Measurements from ENCODE around the gene YIPF7. TPM values are rescaled to one million over a fixed set of nuclear protein-coding genes. Genes with fewer than 3 reads are reported as not detected.

Gene YIPF7
- total and polyA plus RNA-seq, 2 donors: 0.09 to 0.18 TPM

DNA sequence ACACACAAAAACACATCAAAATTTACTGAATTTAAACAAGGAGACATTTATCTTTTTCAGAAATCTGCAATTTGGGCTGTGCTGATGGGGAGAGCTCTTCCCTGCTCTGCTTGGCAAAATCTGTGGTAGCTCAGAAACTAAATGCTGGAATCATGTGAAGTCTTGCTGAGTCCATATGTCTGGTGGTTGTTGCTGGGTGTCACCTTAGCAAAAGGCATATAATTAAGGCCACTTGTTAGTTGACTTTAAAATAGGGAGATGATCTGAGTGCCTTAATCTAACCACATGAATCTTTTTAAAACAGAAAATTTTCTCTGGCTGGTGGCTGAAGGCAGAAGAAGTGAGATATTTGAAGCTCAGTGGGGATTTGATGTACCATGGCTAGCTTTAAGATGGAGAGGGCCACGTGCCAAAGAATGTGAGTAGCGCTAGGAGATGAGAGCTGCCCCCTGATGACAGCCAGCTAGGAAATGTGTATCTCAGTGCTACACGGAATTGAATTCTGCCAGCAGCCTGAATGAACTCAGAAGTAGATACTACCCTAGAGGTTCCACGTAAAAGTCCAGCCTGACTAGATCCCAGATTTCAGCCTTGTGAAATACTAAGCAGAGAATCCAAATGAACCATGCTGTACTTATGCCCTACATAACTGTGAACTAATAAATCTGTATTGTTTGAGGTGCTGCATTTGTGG, 19.2 kb upstream of the YIPF7 start:
- 87% methylated on average over 4 of the region's 4 CpGs for WGBS
- no peaks in the 10 kb centered on the region for H3K27me3 ChIP-seq (ENCODE audit: control insufficient read depth in 2 of 2, insufficient read depth in 1 of 2, low read length in 1 of 2)
- no peaks in the 10 kb centered on the region for H3K4me1 ChIP-seq (ENCODE audit: control insufficient read depth in 2 of 2, insufficient read depth in 2 of 2, low read length in 2 of 2)
- no peak overlapping the region for H3K27ac ChIP-seq (ENCODE audit: low read depth in 1 of 2, low read length in 1 of 2)
- no peak for DNase-seq (ENCODE audit: low read depth in 6 of 9, low spot score in 9 of 9)
- H3K9me3 ChIP-seq (ENCODE audit: control insufficient read depth in 2 of 2, insufficient read depth in 1 of 2, low read length in 1 of 2): no peaks in the 10 kb centered on the region
- H3K36me3 ChIP-seq (ENCODE audit: control insufficient read depth in 2 of 2, insufficient read depth in 2 of 2, low read length in 1 of 2): no peaks in the 10 kb centered on the region
- H3K4me3 ChIP-seq (ENCODE audit: low read length in 2 of 2): no peak overlapping the region

- Histone ChIP-seq H3K27ac (ENCODE audit: low read depth in 1 of 2, low read length in 1 of 2) (no peak overlapping the region), H3K9me3 (ENCODE audit: control insufficient read depth in 2 of 2, insufficient read depth in 1 of 2, low read length in 1 of 2) (no peaks in the 10 kb centered on the region), H3K4me3 (ENCODE audit: low read length in 2 of 2) (no peak overlapping the region), H3K4me1 (ENCODE audit: control insufficient read depth in 2 of 2, insufficient read depth in 2 of 2, low read length in 2 of 2) (no peaks in the 10 kb centered on the region), H3K36me3 (ENCODE audit: control insufficient read depth in 2 of 2, insufficient read depth in 2 of 2, low read length in 1 of 2) (no peaks in the 10 kb centered on the region), H3K27me3 (ENCODE audit: control insufficient read depth in 2 of 2, insufficient read depth in 1 of 2, low read length in 1 of 2) (no peaks in the 10 kb centered on the region)
- 67% methylated on average over 2 of the region's 2 CpGs for WGBS
- DNase-seq (ENCODE audit: low read depth in 6 of 9, low spot score in 9 of 9): no peak
Observed at GRCh38 chr4:44668526-44668925, 17.1 kb upstream of the YIPF7 start.

GRCh38 chr4:44663539-44664263, 12.3 kb upstream of the YIPF7 start:
- no peak for DNase-seq (ENCODE audit: low read depth in 6 of 9, low spot score in 9 of 9)
- Histone ChIP-seq H3K36me3 (ENCODE audit: control insufficient read depth in 2 of 2, insufficient read depth in 2 of 2, low read length in 1 of 2) (no peaks in the 10 kb centered on the region), H3K27me3 (ENCODE audit: control insufficient read depth in 2 of 2, insufficient read depth in 1 of 2, low read length in 1 of 2) (no peaks in the 10 kb centered on the region), H3K4me1 (ENCODE audit: control insufficient read depth in 2 of 2, insufficient read depth in 2 of 2, low read length in 2 of 2) (no peaks in the 10 kb centered on the region), H3K4me3 (ENCODE audit: low read length in 2 of 2) (no peak overlapping the region), H3K27ac (ENCODE audit: low read depth in 1 of 2, low read length in 1 of 2) (no peak overlapping the region), H3K9me3 (ENCODE audit: control insufficient read depth in 2 of 2, insufficient read depth in 1 of 2, low read length in 1 of 2) (no peaks in the 10 kb centered on the region)
- WGBS: 97% methylated on average over 20 of the region's 20 CpGs

GRCh38 chr4:44662623-44663005, 11.2 kb upstream of the YIPF7 start:
- Histone ChIP-seq H3K9me3 (ENCODE audit: control insufficient read depth in 2 of 2, insufficient read depth in 1 of 2, low read length in 1 of 2) (no peaks in the 10 kb centered on the region), H3K27ac (ENCODE audit: low read depth in 1 of 2, low read length in 1 of 2) (no peak overlapping the region), H3K27me3 (ENCODE audit: control insufficient read depth in 2 of 2, insufficient read depth in 1 of 2, low read length in 1 of 2) (no peaks in the 10 kb centered on the region), H3K4me3 (ENCODE audit: low read length in 2 of 2) (no peak overlapping the region), H3K4me1 (ENCODE audit: control insufficient read depth in 2 of 2, insufficient read depth in 2 of 2, low read length in 2 of 2) (no peaks in the 10 kb centered on the region), H3K36me3 (ENCODE audit: control insufficient read depth in 2 of 2, insufficient read depth in 2 of 2, low read length in 1 of 2) (no peaks in the 10 kb centered on the region)
- WGBS: 55% methylated on average over 2 of the region's 2 CpGs
- DNase-seq (ENCODE audit: low read depth in 6 of 9, low spot score in 9 of 9): no peak

DNA sequence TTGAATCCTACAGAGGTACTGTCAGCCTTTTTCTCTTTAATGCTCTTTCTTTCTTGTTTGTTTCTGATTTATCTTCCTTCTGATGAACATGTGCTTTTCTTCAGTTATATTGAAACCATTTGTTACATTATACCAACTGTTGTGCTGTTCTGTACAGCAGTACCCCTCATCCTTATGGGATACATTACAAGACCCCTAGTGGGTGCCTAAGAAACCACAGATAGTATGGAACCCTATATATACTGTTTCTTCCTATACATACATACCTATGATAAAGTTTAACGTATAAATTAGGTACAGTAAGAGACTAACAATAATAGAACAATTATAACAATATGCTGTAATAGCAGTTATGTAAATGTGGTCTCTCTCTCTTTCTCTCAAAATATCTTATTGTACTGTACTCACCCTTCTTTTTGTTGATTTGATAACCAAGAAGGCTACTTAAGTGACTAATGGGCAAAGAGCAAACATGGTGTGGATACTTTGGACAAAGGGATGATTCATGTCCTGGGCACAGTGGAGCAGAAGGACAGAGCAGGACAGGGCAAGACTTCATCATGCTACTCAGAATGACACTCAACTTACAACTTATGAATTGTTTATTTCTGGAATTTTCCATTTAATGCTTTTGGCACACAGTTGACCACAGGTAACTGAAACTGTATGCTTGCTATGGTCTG, 10.7 kb upstream of the YIPF7 start:
- no peaks in the 10 kb centered on the region for H3K36me3 ChIP-seq (ENCODE audit: control insufficient read depth in 2 of 2, insufficient read depth in 2 of 2, low read length in 1 of 2)
- H3K9me3 ChIP-seq (ENCODE audit: control insufficient read depth in 2 of 2, insufficient read depth in 1 of 2, low read length in 1 of 2): no peaks in the 10 kb centered on the region
- no peaks in the 10 kb centered on the region for H3K4me1 ChIP-seq (ENCODE audit: control insufficient read depth in 2 of 2, insufficient read depth in 2 of 2, low read length in 2 of 2)
- no peak overlapping the region for H3K27ac ChIP-seq (ENCODE audit: low read depth in 1 of 2, low read length in 1 of 2)
- no peak overlapping the region for H3K4me3 ChIP-seq (ENCODE audit: low read length in 2 of 2)
- no peak for DNase-seq (ENCODE audit: low read depth in 6 of 9, low spot score in 9 of 9)
- H3K27me3 ChIP-seq (ENCODE audit: control insufficient read depth in 2 of 2, insufficient read depth in 1 of 2, low read length in 1 of 2): no peaks in the 10 kb centered on the region
- 95% methylated on average over 1 of the region's 1 CpG for WGBS

- no peaks in the 10 kb centered on the region for H3K27me3 ChIP-seq (ENCODE audit: control insufficient read depth in 2 of 2, insufficient read depth in 1 of 2, low read length in 1 of 2)
- 77% methylated on average over 3 of the region's 3 CpGs for WGBS
- H3K4me1 ChIP-seq (ENCODE audit: control insufficient read depth in 2 of 2, insufficient read depth in 2 of 2, low read length in 2 of 2): no peaks in the 10 kb centered on the region
- H3K27ac ChIP-seq (ENCODE audit: low read depth in 1 of 2, low read length in 1 of 2): no peak overlapping the region
- no peak overlapping the region for H3K4me3 ChIP-seq (ENCODE audit: low read length in 2 of 2)
- no peaks in the 10 kb centered on the region for H3K36me3 ChIP-seq (ENCODE audit: control insufficient read depth in 2 of 2, insufficient read depth in 2 of 2, low read length in 1 of 2)
- H3K9me3 ChIP-seq (ENCODE audit: control insufficient read depth in 2 of 2, insufficient read depth in 1 of 2, low read length in 1 of 2): no peaks in the 10 kb centered on the region
- DNase-seq (ENCODE audit: low read depth in 6 of 9, low spot score in 9 of 9): no peak
Observed at GRCh38 chr4:44660396-44660795, 9.0 kb upstream of the YIPF7 start.

DNA sequence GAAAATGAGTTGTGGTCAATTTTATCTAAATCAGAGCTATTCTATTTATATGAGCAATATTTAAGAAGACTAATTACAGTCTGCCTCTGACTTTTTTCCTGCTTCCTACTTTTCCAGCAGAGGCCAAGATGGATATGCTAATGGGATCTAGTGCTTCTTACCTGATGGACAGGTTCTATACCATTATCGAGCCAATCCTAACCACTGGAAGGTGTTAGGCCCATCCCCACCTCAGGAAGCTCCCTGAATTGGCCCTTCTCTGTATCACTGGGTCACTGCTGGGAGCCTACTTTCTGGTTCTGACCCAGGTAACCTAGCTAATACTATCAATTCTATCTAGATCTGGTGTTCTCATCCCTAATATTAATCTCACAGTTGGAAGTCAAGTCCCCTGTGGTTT, 577 bp upstream of the YIPF7 start:
- Histone ChIP-seq H3K9me3 (ENCODE audit: control insufficient read depth in 2 of 2, insufficient read depth in 1 of 2, low read length in 1 of 2) (no peaks in the 10 kb centered on the region), H3K27me3 (ENCODE audit: control insufficient read depth in 2 of 2, insufficient read depth in 1 of 2, low read length in 1 of 2) (no peaks in the 10 kb centered on the region), H3K4me1 (ENCODE audit: control insufficient read depth in 2 of 2, insufficient read depth in 2 of 2, low read length in 2 of 2) (no peaks in the 10 kb centered on the region), H3K27ac (ENCODE audit: low read depth in 1 of 2, low read length in 1 of 2) (no peak overlapping the region), H3K36me3 (ENCODE audit: control insufficient read depth in 2 of 2, insufficient read depth in 2 of 2, low read length in 1 of 2) (no peaks in the 10 kb centered on the region), H3K4me3 (ENCODE audit: low read length in 2 of 2) (no peak overlapping the region)
- 100% methylated on average over 1 of the region's 1 CpG for WGBS
- DNase-seq (ENCODE audit: low read depth in 6 of 9, low spot score in 9 of 9): no peak

DNA sequence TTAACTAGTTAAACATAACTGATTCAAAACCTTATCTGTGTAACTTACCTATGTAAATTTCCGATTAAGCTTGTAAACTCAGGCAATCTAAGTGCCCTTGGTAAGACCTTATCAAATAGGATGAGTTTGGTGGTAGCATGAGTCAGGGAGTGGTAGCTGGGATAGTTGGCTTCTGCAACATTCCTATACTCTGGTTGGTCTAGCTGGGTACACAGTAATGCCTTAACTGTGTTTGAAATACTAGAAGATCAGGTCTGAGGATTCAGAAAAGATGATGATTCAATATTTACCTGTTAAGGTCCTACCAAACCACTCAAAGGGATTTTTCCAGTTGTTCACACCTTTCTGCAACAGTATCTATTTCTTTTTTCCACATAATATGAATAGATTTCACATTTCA, 5.3 kb downstream of the YIPF7 start:
- no peaks in the 10 kb centered on the region for H3K27me3 ChIP-seq (ENCODE audit: control insufficient read depth in 2 of 2, insufficient read depth in 1 of 2, low read length in 1 of 2)
- peaks cover 0 to 8% of the 10 kb centered on the region in 2 donors for H3K9me3 ChIP-seq (ENCODE audit: control insufficient read depth in 2 of 2, insufficient read depth in 1 of 2, low read length in 1 of 2)
- DNase-seq (ENCODE audit: low read depth in 6 of 9, low spot score in 9 of 9): no peak
- H3K4me1 ChIP-seq (ENCODE audit: control insufficient read depth in 2 of 2, insufficient read depth in 2 of 2, low read length in 2 of 2): no peaks in the 10 kb centered on the region
- H3K36me3 ChIP-seq (ENCODE audit: control insufficient read depth in 2 of 2, insufficient read depth in 2 of 2, low read length in 1 of 2): no peaks in the 10 kb centered on the region
- WGBS: 94% methylated on average over 1 of the region's 1 CpG
- no peak overlapping the region for H3K27ac ChIP-seq (ENCODE audit: low read depth in 1 of 2, low read length in 1 of 2)
- H3K4me3 ChIP-seq (ENCODE audit: low read length in 2 of 2): no peak overlapping the region

- WGBS: 93% methylated on average over 4 of the region's 4 CpGs
- Histone ChIP-seq H3K36me3 (ENCODE audit: control insufficient read depth in 2 of 2, insufficient read depth in 2 of 2, low read length in 1 of 2) (no peaks in the 10 kb centered on the region), H3K27ac (ENCODE audit: low read depth in 1 of 2, low read length in 1 of 2) (no peak overlapping the region)
Observed at GRCh38 chr4:44638091-44638490, 13.3 kb downstream of the YIPF7 start.

More at GRCh38 chr4:44638091-44638490, 13.3 kb downstream of the YIPF7 start:
- Histone ChIP-seq H3K27me3 (ENCODE audit: control insufficient read depth in 2 of 2, insufficient read depth in 1 of 2, low read length in 1 of 2) (no peaks in the 10 kb centered on the region), H3K4me1 (ENCODE audit: control insufficient read depth in 2 of 2, insufficient read depth in 2 of 2, low read length in 2 of 2) (no peaks in the 10 kb centered on the region), H3K4me3 (ENCODE audit: low read length in 2 of 2) (no peak overlapping the region), H3K9me3 (ENCODE audit: control insufficient read depth in 2 of 2, insufficient read depth in 1 of 2, low read length in 1 of 2) (no peaks in the 10 kb centered on the region)
- DNase-seq (ENCODE audit: low read depth in 6 of 9, low spot score in 9 of 9): no peak
